HG03103 (cell line): ENCODE results near the gene FAM107B.

Experiments used
- ATAC-seq: cut with Tn5 transposase; IDR thresholded peaks from one replicate; pipeline ENCODE4 v1.9.1; 2021; ENCODE audit warnings: low read depth; ENCODE audit not compliant: unreplicated experiment

FAM107B gene

GRCh38 chr10:14543904-14544210 is 230.8 kb downstream of the FAM107B start:
- ATAC-seq: no peak

- ATAC-seq: no peak
These were observed 231.4 kb downstream of the FAM107B start for GRCh38 chr10:14543046-14543903.

GRCh38 chr10:14541379-14541778 is 233.3 kb downstream of the FAM107B start:
- ATAC-seq: no peak

- no peak for ATAC-seq
These were observed 234.1 kb downstream of the FAM107B start for GRCh38 chr10:14540611-14541010.

GRCh38 chr10:14540062-14540461 is 234.6 kb downstream of the FAM107B start:
- ATAC-seq: no peak

- no peak for ATAC-seq
These were observed 235.5 kb downstream of the FAM107B start for GRCh38 chr10:14539176-14539575.

- ATAC-seq: no peak
These were observed 238.2 kb downstream of the FAM107B start for GRCh38 chr10:14536241-14537213.

- ATAC-seq: no peak
These were observed 239.1 kb downstream of the FAM107B start for GRCh38 chr10:14535457-14536130.

- no peak for ATAC-seq
These were observed 240.5 kb downstream of the FAM107B start for GRCh38 chr10:14534152-14534551.

GRCh38 chr10:14533295-14533694 is 241.4 kb downstream of the FAM107B start:
- no peak for ATAC-seq

- ATAC-seq: no peak
These were observed 242.0 kb downstream of the FAM107B start for GRCh38 chr10:14532473-14533251.

GRCh38 chr10:14531974-14532373 is 242.7 kb downstream of the FAM107B start:
- ATAC-seq: no peak

- ATAC-seq: no peak
These were observed 244.2 kb downstream of the FAM107B start for GRCh38 chr10:14530465-14530864.

GRCh38 chr10:14529351-14529750 is 245.3 kb downstream of the FAM107B start:
- no peak for ATAC-seq

- no peak for ATAC-seq
These were observed 246.2 kb downstream of the FAM107B start for GRCh38 chr10:14528450-14528849.

GRCh38 chr10:14527915-14528314 is 246.8 kb downstream of the FAM107B start:
- ATAC-seq: no peak

GRCh38 chr10:14527134-14527844 is 247.4 kb downstream of the FAM107B start:
- ATAC-seq: no peak

- no peak for ATAC-seq
These were observed 248.4 kb downstream of the FAM107B start for GRCh38 chr10:14526326-14526725.

- no peak for ATAC-seq
These were observed 249.9 kb downstream of the FAM107B start for GRCh38 chr10:14524691-14525324.
